ENCODE data around the gene MED23.

- TF ChIP-seq EZH2 (IDR thresholded peaks at IDR 0.05; ENCODE audit: low read length, unreplicated experiment) (no peak), CTCF (conservative IDR thresholded peaks at IDR 0.05; ENCODE audit: low read depth, low read length) (no peak), EZH2phosphoT487 (IDR thresholded peaks at IDR 0.05; ENCODE audit: borderline replicate concordance, low read length) (no peak)
Measured at GRCh38 chr6:131551902-131552301, 76.1 kb downstream of the MED23 start.

Data from PC-3 (cell line).